ENCODE results near the gene PPP4R1. TPM values are rescaled to one million over a fixed set of nuclear protein-coding genes. Genes with fewer than 3 reads are reported as not detected.

PPP4R1 gene
- total RNA-seq, 1 experiment from 2014 or later = 65.2 TPM

DNA sequence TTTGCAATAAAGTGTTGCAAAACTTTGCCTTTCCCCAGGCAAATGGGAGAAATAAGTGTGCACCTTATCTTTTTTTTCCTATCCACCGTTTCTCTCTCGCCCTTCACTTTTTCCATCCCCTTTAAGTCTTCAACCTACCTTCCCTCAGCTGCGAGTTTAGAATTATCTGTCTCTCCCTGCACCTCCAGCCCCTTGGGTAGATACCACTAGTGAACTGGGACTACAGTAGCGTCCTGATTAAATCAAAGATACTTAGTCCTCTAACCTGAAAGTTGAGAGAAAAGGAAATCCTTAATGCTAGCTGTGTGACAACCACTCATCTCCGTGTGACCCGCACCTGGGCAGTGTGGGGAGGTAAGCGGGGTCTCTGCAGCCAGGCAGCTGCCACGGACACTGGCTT, 16.1 kb upstream of the PPP4R1 start:
- no peak for TF ChIP-seq EZH2 (IDR thresholded peaks at IDR 0.05; ENCODE audit: borderline replicate concordance, low read depth, low read length, poor library complexity, severe bottlenecking)
- TF ChIP-seq, protein P1, sequence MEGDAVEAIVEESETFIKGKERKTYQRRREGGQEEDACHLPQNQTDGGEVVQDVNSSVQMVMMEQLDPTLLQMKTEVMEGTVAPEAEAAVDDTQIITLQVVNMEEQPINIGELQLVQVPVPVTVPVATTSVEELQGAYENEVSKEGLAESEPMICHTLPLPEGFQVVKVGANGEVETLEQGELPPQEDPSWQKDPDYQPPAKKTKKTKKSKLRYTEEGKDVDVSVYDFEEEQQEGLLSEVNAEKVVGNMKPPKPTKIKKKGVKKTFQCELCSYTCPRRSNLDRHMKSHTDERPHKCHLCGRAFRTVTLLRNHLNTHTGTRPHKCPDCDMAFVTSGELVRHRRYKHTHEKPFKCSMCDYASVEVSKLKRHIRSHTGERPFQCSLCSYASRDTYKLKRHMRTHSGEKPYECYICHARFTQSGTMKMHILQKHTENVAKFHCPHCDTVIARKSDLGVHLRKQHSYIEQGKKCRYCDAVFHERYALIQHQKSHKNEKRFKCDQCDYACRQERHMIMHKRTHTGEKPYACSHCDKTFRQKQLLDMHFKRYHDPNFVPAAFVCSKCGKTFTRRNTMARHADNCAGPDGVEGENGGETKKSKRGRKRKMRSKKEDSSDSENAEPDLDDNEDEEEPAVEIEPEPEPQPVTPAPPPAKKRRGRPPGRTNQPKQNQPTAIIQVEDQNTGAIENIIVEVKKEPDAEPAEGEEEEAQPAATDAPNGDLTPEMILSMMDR (conservative IDR thresholded peaks at IDR 0.05; ENCODE audit: low read depth, low read length) = no peak
- Histone ChIP-seq H3K4me3 (ENCODE audit: low read depth, low read length, poor library complexity, severe bottlenecking) (no peak overlapping the region), H3K27ac (ENCODE audit: low read depth, low read length, poor library complexity, severe bottlenecking) (peak overlapping the region; percentile 14), H3K4me1 (ENCODE audit: insufficient read depth, low read length, poor library complexity, severe bottlenecking) (peaks cover 7% of the 10 kb centered on the region), H3K9me3 (ENCODE audit: low read depth, low read length, poor library complexity, severe bottlenecking) (no peaks in the 10 kb centered on the region), H3K36me3 (ENCODE audit: insufficient read depth, low read length, poor library complexity, severe bottlenecking) (no peaks in the 10 kb centered on the region), H3K27me3 (replicated peaks; ENCODE audit: insufficient read depth, low read depth, low read length, poor library complexity) (no peaks in the 10 kb centered on the region)
- no peak for DNase-seq (ENCODE audit: low spot score)
- BruUV-seq (replicated peaks) = no TSS peak
- ChIA-PET POLR2A (ENCODE audit: low non-redundant PET) (interaction anchor here (0.6 kb wide), 1 partner anchor 174 kb away, joined by 5 read pairs; no protein-coding TSS in a partner anchor), CTCF (no interaction called here)
- intact Hi-C loops (cut with micrococcal nuclease; ENCODE audit: unreplicated experiment) = no loop called here

DNA sequence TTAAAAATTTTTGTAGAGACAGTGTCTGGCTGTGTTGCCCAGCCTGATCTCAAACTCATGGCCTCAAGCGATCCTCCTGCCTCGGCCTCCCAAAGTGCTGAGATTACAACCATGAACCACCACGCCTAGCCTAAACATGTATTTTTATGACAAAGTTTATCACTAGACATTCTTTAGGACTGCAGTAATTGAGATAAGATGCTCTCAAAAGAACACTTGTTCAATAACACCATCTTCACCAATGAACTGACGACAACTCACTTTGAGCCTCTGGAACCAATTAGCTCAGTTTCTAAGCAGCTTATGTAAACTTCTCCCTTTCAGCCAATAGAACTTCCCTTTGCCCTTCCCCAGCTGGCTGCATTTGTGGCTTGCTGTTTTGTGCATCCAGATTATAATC, 15.3 kb upstream of the PPP4R1 start:
- intact Hi-C loops (cut with micrococcal nuclease; ENCODE audit: unreplicated experiment) = no loop called here
- Histone ChIP-seq H3K4me1 (ENCODE audit: insufficient read depth, low read length, poor library complexity, severe bottlenecking) (peaks cover 7% of the 10 kb centered on the region), H3K9me3 (ENCODE audit: low read depth, low read length, poor library complexity, severe bottlenecking) (no peaks in the 10 kb centered on the region), H3K36me3 (ENCODE audit: insufficient read depth, low read length, poor library complexity, severe bottlenecking) (no peaks in the 10 kb centered on the region), H3K4me3 (ENCODE audit: low read depth, low read length, poor library complexity, severe bottlenecking) (no peak overlapping the region), H3K27me3 (replicated peaks; ENCODE audit: insufficient read depth, low read depth, low read length, poor library complexity) (no peaks in the 10 kb centered on the region), H3K27ac (ENCODE audit: low read depth, low read length, poor library complexity, severe bottlenecking) (peak overlapping the region; percentile 14)
- CTCF ChIA-PET = no interaction called here
- POLR2A ChIA-PET (ENCODE audit: low non-redundant PET) = interaction anchor here (0.6 kb wide), 2 partner anchors 12 to 175 kb away, joined by 3 to 5 read pairs; no protein-coding TSS in a partner anchor
- DNase-seq (ENCODE audit: low spot score) = peak; percentile 71
- no peak for TF ChIP-seq EZH2 (IDR thresholded peaks at IDR 0.05; ENCODE audit: borderline replicate concordance, low read depth, low read length, poor library complexity, severe bottlenecking)
- TF ChIP-seq, protein P1 (conservative IDR thresholded peaks at IDR 0.05; ENCODE audit: low read depth, low read length) = no peak
- no TSS peak for BruUV-seq (replicated peaks)

DNA sequence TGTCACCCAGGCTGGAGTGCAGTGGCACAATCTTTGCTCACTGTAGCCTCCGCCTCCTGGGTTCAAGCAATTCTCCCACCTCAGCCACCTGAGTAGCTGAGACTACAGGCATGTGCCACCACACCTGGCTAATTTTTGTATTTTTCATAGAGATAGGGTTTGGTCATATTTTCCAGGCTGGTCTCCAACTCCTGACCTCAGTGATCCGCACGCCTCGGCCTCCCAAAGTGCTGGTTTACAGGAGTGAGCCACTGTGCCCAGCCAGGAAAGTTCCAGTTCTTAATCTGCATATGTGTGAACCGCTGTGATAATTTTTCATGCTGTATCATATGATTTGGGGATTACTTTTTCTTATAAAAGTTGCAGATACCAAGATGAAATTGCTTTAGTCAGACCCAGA, 14.6 kb upstream of the PPP4R1 start:
- CTCF ChIA-PET = no interaction called here
- POLR2A ChIA-PET (ENCODE audit: low non-redundant PET) = no interaction called here
- no peaks in the 10 kb centered on the region for H3K36me3 ChIP-seq (ENCODE audit: insufficient read depth, low read length, poor library complexity, severe bottlenecking)
- no TSS peak for BruUV-seq (replicated peaks)
- no peak overlapping the region for H3K27ac ChIP-seq (ENCODE audit: low read depth, low read length, poor library complexity, severe bottlenecking)
- H3K4me1 ChIP-seq (ENCODE audit: insufficient read depth, low read length, poor library complexity, severe bottlenecking) = peaks cover 7% of the 10 kb centered on the region
- no peak overlapping the region for H3K4me3 ChIP-seq (ENCODE audit: low read depth, low read length, poor library complexity, severe bottlenecking)
- intact Hi-C loops (cut with micrococcal nuclease; ENCODE audit: unreplicated experiment) = no loop called here
- no peaks in the 10 kb centered on the region for H3K27me3 ChIP-seq (replicated peaks; ENCODE audit: insufficient read depth, low read depth, low read length, poor library complexity)
- no peak for DNase-seq (ENCODE audit: low spot score)
- no peak for TF ChIP-seq EZH2 (IDR thresholded peaks at IDR 0.05; ENCODE audit: borderline replicate concordance, low read depth, low read length, poor library complexity, severe bottlenecking)
- TF ChIP-seq, protein P1 (conservative IDR thresholded peaks at IDR 0.05; ENCODE audit: low read depth, low read length) = no peak
- H3K9me3 ChIP-seq (ENCODE audit: low read depth, low read length, poor library complexity, severe bottlenecking) = no peaks in the 10 kb centered on the region

Measured in A673 (cell line).